ENCODE measurements around the gene REXO2. TPM values are rescaled to one million over a fixed set of nuclear protein-coding genes. Genes with fewer than 3 reads are reported as not detected.
A peak's percentile ranks its signal among the peaks of the same experiment; 100 is the strongest.

Gene REXO2
- total RNA-seq, 4 donors from 2014 or later = 97.8 to 177 (median 119) TPM

GRCh38 chr11:114440971-114441763 is 1.9 kb downstream of the REXO2 start:
- no peak for TF ChIP-seq POLR2A (IDR thresholded peaks at IDR 0.05)
- no peak for TF ChIP-seq EP300 (IDR thresholded peaks at IDR 0.05)
- no peak for TF ChIP-seq POLR2AphosphoS5 (IDR thresholded peaks at IDR 0.05)
- TF ChIP-seq, protein P1, sequence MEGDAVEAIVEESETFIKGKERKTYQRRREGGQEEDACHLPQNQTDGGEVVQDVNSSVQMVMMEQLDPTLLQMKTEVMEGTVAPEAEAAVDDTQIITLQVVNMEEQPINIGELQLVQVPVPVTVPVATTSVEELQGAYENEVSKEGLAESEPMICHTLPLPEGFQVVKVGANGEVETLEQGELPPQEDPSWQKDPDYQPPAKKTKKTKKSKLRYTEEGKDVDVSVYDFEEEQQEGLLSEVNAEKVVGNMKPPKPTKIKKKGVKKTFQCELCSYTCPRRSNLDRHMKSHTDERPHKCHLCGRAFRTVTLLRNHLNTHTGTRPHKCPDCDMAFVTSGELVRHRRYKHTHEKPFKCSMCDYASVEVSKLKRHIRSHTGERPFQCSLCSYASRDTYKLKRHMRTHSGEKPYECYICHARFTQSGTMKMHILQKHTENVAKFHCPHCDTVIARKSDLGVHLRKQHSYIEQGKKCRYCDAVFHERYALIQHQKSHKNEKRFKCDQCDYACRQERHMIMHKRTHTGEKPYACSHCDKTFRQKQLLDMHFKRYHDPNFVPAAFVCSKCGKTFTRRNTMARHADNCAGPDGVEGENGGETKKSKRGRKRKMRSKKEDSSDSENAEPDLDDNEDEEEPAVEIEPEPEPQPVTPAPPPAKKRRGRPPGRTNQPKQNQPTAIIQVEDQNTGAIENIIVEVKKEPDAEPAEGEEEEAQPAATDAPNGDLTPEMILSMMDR (IDR thresholded peaks at IDR 0.05) = no peak
- Histone ChIP-seq H3K4me3 (peak overlapping the region in 1 of 2 donors; percentile 66), H3K4me1 (peaks cover 7 to 28% (median 8%) of the 10 kb centered on the region in 3 donors), H3K27ac (peak overlapping the region in 3 of 4 donors; percentile 89 to 93 (median 90)), H3K9me3 (no peaks in the 10 kb centered on the region), H3K27me3 (no peaks in the 10 kb centered on the region), H3K36me3 (peaks cover 0 to 25% of the 10 kb centered on the region in 2 donors)
- whole genome bisulfite sequencing, 2 donors (ENCODE audit: low coverage in 1 of 2) = 51 to 52% methylated on average over 7 of the region's 7 CpGs
- ATAC-seq = no peak

GRCh38 chr11:114441921-114442320 is 2.7 kb downstream of the REXO2 start:
- peak overlapping the region in 1 of 4 donors; percentile 89 for H3K27ac ChIP-seq
- 21 to 57% methylated on average over 2 of the region's 2 CpGs for WGBS, 2 donors (ENCODE audit: low coverage in 1 of 2)
- ATAC-seq = no peak

GRCh38 chr11:114442536-114442935 is 3.3 kb downstream of the REXO2 start:
- Histone ChIP-seq H3K9me3 (no peaks in the 10 kb centered on the region), H3K4me3 (no peak overlapping the region), H3K36me3 (peaks cover 0 to 32% of the 10 kb centered on the region in 2 donors), H3K27ac (no peak overlapping the region), H3K27me3 (no peaks in the 10 kb centered on the region), H3K4me1 (peaks cover 7 to 28% (median 8%) of the 10 kb centered on the region in 3 donors)
- ATAC-seq = no peak
- WGBS, 2 donors (ENCODE audit: low coverage in 1 of 2) = 89% methylated on average over 1 of the region's 1 CpG; no CpG with 5 or more reads in 1 of the 2 donors
- no peak for TF ChIP-seq POLR2A (IDR thresholded peaks at IDR 0.05)
- TF ChIP-seq, protein P1 (IDR thresholded peaks at IDR 0.05) = no peak
- TF ChIP-seq POLR2AphosphoS5 (IDR thresholded peaks at IDR 0.05) = no peak
- TF ChIP-seq EP300 (IDR thresholded peaks at IDR 0.05) = no peak

More at GRCh38 chr11:114441921-114442320, 2.7 kb downstream of the REXO2 start:
- Histone ChIP-seq H3K4me1 (peaks cover 7 to 28% (median 8%) of the 10 kb centered on the region in 3 donors), H3K27me3 (no peaks in the 10 kb centered on the region), H3K4me3 (no peak overlapping the region), H3K36me3 (peaks cover 0 to 31% of the 10 kb centered on the region in 2 donors), H3K9me3 (no peaks in the 10 kb centered on the region)
- TF ChIP-seq POLR2AphosphoS5 (IDR thresholded peaks at IDR 0.05) (no peak), EP300 (IDR thresholded peaks at IDR 0.05) (no peak), POLR2A (IDR thresholded peaks at IDR 0.05) (no peak)
- TF ChIP-seq, protein P1 (IDR thresholded peaks at IDR 0.05) = no peak

DNA sequence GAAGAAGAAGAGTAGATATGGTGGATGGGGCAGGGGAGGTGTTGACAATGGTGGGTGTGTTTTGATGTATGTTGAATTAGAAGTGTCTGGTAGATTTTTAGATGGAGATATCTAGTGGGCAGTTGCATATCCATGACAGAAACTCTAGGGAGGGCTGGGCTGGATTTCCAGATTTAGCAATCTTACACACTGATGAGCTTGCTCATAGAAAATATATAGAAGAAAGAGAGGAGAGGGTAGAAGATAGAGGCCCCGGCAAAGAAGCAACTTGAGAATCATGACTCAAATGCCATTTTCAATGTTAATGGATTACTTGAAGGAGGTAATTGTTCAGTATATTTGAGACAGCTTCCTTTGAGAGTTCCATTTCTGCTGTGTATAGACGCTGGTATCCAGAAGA is 8.2 kb downstream of the REXO2 start:
- WGBS, 2 donors (ENCODE audit: low coverage in 1 of 2) = 65 to 95% methylated on average over 2 of the region's 2 CpGs
- H3K27ac ChIP-seq = no peak overlapping the region
- no peak for TF ChIP-seq POLR2A (IDR thresholded peaks at IDR 0.05)
- H3K4me3 ChIP-seq = no peak overlapping the region
- ATAC-seq = no peak
- peaks cover 7 to 64% of the 10 kb centered on the region in 2 donors for H3K36me3 ChIP-seq
- H3K9me3 ChIP-seq = no peaks in the 10 kb centered on the region
- H3K4me1 ChIP-seq = peaks cover 0 to 18% (median 5%) of the 10 kb centered on the region in 3 donors
- no peaks in the 10 kb centered on the region for H3K27me3 ChIP-seq

- H3K36me3 ChIP-seq = peaks cover 7 to 69% of the 10 kb centered on the region in 2 donors
Measured at GRCh38 chr11:114447892-114448291, 8.6 kb downstream of the REXO2 start.

More at GRCh38 chr11:114447892-114448291, 8.6 kb downstream of the REXO2 start:
- no peak for ATAC-seq
- Histone ChIP-seq H3K4me1 (peaks cover 0 to 18% (median 5%) of the 10 kb centered on the region in 3 donors), H3K27ac (no peak overlapping the region), H3K4me3 (no peak overlapping the region), H3K9me3 (no peaks in the 10 kb centered on the region), H3K27me3 (no peaks in the 10 kb centered on the region)
- 37 to 58% methylated on average over 3 of the region's 3 CpGs for WGBS, 2 donors (ENCODE audit: low coverage in 1 of 2)
- TF ChIP-seq, protein P1 (IDR thresholded peaks at IDR 0.05) = no peak
- no peak for TF ChIP-seq EP300 (IDR thresholded peaks at IDR 0.05)
- no peak for TF ChIP-seq POLR2AphosphoS5 (IDR thresholded peaks at IDR 0.05)
- no peak for TF ChIP-seq POLR2A (IDR thresholded peaks at IDR 0.05)

Data from gastroesophageal sphincter (tissue), 4 donors.